Stimulated activated CD8-positive, alpha-beta memory T cell treated with anti-CD3 and anti-CD28 coated beads, Interleukin-2, amount 100 ng/mL, for 1 hour (primary cell): Measurements from ENCODE around the gene CRK.
A peak's percentile ranks its signal among the peaks of the same experiment; 100 is the strongest.
"Not testable (repeated sequence)": the region's sequence is repeated elsewhere in the genome, so short reads cannot be mapped to it uniquely, and the experiment has no call there.

ENCODE experiments used
- DNase-seq, 2 donors: peaks; one replicate each; pipeline ENCODE4 v3.0.0-alpha.2; 2020; ENCODE audit warnings: low read depth in 2 of 2

Gene CRK

DNA sequence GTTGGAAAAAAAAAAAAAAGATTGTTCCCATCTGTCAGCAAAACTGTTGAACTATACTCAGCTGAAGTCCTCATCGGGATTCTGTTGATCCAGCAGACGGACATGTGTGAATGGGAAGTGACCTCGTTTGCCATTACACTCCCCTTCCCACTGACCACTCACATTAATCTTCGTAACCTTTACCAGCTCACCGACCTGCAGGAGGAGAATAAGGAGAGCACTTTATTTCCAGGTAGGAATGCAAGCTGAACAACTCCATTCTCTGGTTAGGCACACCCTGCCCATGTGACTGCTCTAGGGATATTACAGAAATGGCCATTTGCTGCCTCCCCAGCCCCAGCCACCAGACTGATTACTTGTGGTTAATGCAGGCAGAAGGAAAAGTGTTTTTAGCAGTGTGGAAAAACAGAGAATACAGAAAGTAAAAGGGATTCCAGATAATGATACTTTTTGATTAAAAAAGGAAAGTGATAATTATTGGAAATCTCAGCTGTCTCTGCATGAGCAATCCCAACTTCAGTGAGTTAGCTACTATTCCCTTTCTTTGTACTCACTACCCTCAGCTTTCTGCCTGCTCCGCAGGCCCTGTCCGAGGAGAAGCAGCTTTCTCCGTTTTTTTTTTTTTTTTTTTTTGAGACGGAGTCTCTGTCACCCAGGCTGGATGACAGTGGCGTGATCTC is 32.4 kb downstream of the CRK start:
- DNase-seq, result no peak

DNA sequence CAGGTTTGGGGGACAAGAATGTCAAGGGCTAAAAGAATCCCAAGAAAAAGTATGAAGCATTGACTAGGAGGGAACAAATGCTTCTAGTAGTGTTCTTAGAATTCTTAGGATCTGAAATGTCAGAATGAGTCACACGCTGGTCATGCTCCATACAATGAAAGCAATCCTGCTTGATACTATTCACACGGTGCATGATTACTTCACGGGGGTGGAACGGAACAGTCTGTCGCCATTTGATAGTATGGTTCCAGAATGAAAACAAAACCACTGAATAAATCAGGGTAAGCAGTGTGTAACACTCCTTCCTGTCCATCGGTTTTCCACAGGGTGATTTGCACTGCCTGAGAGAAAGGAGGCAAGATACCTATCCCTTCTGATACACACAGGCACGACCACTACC is 33.1 kb downstream of the CRK start:
- no peak for DNase-seq

DNA sequence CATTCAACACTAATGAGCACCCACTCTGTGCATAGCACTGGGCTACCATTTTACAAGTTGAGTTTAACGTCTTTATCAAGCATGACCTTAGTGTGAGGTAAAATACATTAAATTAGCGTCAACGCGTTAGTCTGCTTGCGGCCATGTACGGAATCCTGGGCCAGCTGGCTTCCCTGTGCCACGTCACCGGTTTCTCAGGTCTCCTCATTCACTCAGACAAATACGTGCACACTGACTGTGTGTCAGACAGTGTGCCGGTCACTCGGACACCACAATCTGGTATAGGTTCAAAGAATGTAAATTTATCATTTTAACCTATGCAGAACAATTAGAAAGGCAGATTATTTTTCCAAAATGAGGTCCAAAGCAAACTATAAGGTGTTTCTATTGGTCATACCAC is 34.6 kb downstream of the CRK start:
- DNase-seq, result no peak

GRCh38 chr17:1420981-1421380 is 35.1 kb downstream of the CRK start:
- DNase-seq, result no peak

- no peak for DNase-seq
These were observed 35.9 kb downstream of the CRK start for GRCh38 chr17:1420163-1420562.

DNA sequence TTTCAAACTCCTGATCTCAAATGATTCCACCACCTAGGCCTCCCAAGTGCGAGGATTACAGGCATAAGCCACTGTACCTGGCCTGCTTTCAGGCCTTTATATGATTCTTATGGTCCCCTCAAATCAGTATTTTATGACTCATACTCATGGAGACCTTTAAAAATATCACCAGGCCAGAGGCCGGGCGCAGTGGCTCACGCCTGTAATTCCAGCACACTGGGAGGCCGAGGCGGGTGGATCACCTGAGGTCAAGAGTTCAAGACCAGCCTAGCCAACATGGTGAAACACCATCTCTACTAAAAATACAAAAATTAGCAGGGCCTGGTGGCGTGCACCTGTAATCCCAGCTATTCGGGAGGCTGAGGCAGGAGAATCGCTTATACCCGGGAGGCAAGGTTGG is 37.6 kb downstream of the CRK start:
- not testable (repeated sequence) for DNase-seq

DNA sequence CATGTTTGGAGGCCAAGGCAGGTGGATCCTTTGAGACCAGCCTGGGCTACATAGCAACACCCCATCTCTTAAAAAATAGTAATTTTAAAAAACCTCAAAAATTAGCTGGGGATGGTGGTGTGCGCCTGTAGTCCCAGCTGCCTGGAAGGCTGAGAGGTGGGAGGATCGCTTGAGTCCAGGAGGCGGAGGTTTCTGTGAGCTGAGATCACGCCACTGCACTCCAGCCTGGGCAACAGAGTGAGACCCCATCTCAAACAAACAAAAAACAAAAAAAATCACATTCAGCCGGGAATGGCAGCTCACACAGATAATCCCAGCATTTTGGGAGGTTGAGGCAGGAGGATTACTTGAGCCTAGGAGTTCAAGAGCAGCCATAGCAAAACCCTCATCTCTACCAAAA is 39.6 kb downstream of the CRK start:
- no peak for DNase-seq

GRCh38 chr17:1414634-1415033 is 41.4 kb downstream of the CRK start:
- DNase-seq, result no peak

DNA sequence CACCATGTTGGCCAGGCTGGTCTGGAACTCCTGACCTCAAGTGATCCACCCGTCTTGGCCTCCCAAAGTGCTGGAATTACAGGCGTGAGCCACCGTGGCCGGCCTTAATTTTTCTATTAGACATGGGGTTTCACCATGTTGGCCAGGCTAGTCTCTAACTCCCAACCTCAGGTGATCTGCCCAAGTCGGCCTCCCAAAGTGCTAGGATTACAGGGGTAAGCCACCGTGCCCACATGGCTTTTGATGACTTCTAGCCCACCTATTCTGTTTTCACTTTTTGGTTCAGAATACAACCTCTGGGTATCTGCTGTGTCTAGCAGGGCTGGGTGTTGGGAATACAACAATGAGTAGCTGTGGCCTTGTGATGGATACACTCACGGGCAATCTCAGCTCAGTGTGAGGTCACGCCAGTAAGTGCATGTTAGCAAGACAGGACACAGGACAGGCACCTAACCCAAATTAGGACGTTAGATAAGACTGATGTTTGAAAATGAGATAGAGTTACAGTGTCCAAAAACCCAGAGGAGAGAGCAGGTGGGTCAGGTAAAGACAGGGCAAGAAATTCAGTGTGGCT is 41.9 kb downstream of the CRK start:
- DNase-seq, result no peak

DNA sequence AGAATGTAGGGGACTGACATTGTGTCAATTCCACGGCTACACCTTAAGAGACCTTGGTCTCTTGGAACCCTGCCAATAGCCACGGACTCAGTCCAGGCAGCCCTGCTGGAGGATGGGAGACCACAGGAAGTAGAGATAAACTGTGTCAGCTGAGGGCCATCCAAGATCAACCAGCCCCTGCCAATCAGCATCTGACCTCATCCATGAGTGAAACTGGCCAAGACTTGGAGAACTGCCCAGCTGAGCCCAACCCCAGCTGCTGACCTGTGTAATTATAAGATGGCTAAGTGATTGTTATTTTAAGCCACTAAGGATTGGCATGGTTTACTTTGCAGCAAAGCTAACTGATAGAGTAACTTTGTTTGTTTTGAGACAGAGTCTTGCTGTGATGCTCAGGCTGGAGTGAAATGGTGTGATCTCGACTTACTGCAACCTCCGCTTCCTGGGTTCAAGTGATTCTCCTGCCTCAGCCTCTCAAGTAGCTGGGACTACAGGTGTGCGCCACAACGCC is 42.7 kb downstream of the CRK start:
- no peak for DNase-seq

DNA sequence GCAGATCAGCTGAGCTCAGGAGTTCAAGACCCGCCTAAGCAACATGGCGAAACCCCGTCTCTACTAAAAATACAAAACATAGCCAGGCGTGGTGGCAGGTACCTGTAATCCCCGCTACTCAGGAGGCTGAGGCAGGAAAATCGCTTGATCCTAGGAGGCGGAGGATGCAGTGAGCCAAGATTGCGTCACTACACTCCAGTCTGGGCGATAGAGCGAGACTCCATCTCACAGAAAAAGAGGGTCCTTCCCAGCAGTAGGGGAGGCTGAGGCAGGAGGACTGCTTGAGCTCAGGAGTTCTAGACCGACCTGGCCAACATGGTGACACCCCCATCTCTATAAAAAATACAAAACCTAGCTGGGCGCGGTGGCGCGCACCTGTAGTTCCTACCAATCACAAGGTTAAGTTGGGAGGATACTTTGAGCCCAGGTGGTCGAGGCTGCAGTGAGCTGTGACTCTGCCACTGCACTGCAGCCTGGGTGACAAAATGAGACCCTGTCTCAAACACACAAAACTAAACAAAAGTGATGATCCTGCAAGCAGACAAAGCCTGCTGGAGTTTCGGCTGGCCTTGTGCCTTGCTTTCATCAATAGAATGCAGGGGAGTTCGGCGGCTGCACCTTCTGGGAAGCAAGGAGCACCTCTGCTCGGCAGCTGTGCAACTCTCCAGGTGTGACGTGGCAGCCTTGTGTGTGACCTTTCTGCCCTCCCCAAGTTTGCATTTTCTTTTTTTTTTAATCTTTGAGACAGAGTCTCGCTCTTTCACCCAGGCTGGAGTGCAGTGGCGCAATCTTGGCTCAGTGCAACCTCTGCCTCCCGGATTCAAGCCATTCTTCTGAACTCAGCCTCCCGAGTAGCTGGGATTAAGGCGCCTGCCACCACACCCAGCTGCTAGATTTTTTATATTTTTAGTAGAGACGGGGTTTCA is 43.6 kb downstream of the CRK start:
- DNase-seq, result no peak

- no peak for DNase-seq
These were observed 53.8 kb downstream of the CRK start for GRCh38 chr17:1402262-1402586.

GRCh38 chr17:1399679-1400512 is 56.1 kb downstream of the CRK start, which contains the start of gene YWHAE:
Gene YWHAE (minus strand): TSS chr17:1400222. CDS start chr17:1400110, 112 bp downstream.
- DNase-seq, result peak; percentile 93 to 95

- peak in 1 of 2 donors; percentile 10 for DNase-seq
These were observed 56.9 kb downstream of the CRK start for GRCh38 chr17:1398931-1399678.

DNA sequence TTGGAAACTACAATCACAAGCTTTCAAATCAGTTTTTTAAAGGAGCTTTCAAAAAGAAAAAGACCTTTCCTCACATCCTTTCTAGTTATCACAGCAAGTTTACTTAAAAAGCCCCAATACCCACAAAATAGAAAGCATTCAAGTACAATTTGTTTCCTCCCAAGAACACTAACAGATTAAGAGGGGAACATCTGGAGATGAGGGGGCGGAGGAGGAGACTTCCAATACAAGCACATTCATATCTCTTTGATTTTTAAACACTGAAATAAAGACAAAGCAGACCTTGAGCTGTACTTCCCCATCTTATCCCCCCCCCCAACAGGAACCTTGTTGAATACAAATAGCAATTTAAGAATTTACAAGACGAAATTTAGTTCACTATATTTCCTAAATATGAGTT is 58.0 kb downstream of the CRK start:
- no peak for DNase-seq

- not testable (repeated sequence) for DNase-seq
These were observed 60.0 kb downstream of the CRK start for GRCh38 chr17:1395876-1396665.

GRCh38 chr17:1391577-1391976 is 64.5 kb downstream of the CRK start:
- no peak for DNase-seq

DNA sequence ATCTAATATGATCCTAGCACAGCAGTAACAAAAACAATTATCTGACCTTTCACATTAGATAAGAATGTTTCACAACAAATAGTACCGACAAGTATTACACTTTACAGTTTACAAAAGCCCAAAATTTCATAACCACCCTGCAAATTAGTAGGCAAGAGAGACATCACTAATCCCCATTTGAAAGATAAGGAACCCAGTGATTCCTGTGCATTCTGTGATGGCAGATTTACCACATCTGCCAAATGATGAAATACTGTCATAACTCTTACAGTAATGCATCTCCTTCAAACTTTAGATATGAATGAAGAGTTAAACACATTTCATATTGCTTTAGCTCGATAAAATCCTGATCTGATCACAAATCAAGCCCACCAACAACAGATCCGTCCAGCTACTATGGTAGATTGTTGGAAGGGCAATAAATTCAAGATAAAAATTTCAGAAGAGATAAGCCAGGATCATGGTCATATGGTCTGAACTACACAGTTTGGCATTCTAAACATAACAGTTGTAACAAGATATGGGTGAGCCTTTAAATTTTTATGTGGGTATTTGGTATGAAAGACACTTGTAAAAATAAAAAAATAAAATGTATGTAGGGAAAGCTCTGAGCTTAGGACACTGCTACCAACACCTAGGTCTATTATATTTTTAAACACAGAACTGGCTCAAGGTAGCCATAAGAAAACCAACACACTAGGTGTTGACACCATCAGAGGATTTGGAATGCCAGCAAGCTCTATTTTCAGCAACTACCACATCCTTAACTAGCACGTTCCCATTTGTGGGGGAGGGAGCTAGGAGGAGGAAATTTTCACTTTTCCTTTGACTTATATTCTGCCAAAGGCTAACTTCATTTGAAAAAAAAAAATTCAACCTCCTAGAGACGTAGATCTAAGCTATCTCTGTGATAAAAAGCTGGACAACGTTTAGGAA is 65.3 kb downstream of the CRK start:
- no peak for DNase-seq
